K562 (cell line): ENCODE data around the gene CRKL. TPM values are rescaled to one million over a fixed set of nuclear protein-coding genes. Genes with fewer than 3 reads are reported as not detected.
A peak's percentile ranks its signal among the peaks of the same experiment; 100 is the strongest.

Experiments used
- ATAC-seq: fragments of 200-7000 bp; cut with Tn5 transposase; 3 replicates; pipeline ENCODE4 v1.9.1; 2020; ENCODE audit warnings: moderate library complexity
- BruUV-seq: library from RNA; stranded (reverse); fragments of 400-500 nt; replicated peaks from 2 replicates; lab custom pipeline; 2021; lab: Mats Ljungman, UMichigan
- CTCF ChIA-PET: fragments of 300-600 bp; formaldehyde crosslinking; extraction: SDS; loops from one replicate; lab custom pipeline; 2021; ENCODE audit warnings: low intra/inter-chr PET ratio; lab: Yijun Ruan, JAX
- POLR2A ChIA-PET: fragments of 300-600, 350-650 bp; sonication (Branson Sonifier 250); formaldehyde crosslinking; extraction: SDS; loops from one replicate; lab custom pipeline; 2021; ENCODE audit warnings: antibody characterized with exemption, inconsistent platforms; lab: Yijun Ruan, JAX
- DNase-seq, 4 experiments: peaks; one replicate each; pipeline versions ENCODE4 v3.0.0 to v3.0.0-alpha.2; 2011 to 2018; ENCODE audit warnings: low spot score in 3 of 4, mixed read lengths in 3 of 4; ENCODE audit errors: extremely low read depth in 1 of 4
- FAIRE-seq: peaks from 2 replicates; lab custom pipeline; 2011; peaks lifted over from hg19 to GRCh38; lab: Jason Lieb, UNC
- H2AFZ ChIP-seq: 2 replicates; pipeline ENCODE4 v1.6.0; 2011; ENCODE audit warnings: low read depth, low read length, control low read depth, inconsistent platforms
- H3K27ac ChIP-seq: fragments of 200-600 bp; 3 replicates; pipeline ENCODE4 v1.8.0; 2011; ENCODE audit warnings: low read depth, mild to moderate bottlenecking, control low read depth, inconsistent platforms, low read length, moderate library complexity, mixed read lengths; ENCODE audit errors: extremely low read depth
- H3K27me3 ChIP-seq, 2 experiments: fragments of 300-600 bp in 1 of 2; 2 replicates in 1 of 2; 3 replicates in 1 of 2; pipeline versions ENCODE4 v1.6.0 to v1.8.0; 2011; ENCODE audit warnings: inconsistent platforms in 2 of 2, low read length in 2 of 2, mild to moderate bottlenecking in 1 of 2, mixed read lengths in 1 of 2, moderate library complexity in 1 of 2; ENCODE audit not compliant: control insufficient read depth in 2 of 2, insufficient read depth in 2 of 2
- H3K36me3 ChIP-seq: fragments of 300-600 bp; 3 replicates; pipeline ENCODE4 v1.8.0; 2011; ENCODE audit warnings: mild to moderate bottlenecking, low read length, inconsistent platforms; ENCODE audit not compliant: control insufficient read depth, insufficient read depth
- H3K4me1 ChIP-seq, 2 experiments: fragments of 200-600 bp in 1 of 2; replicated peaks in 1 of 2; 2 replicates in 1 of 2; 3 replicates in 1 of 2; pipeline versions ENCODE4 v1.5.1 to v1.8.0; 2011; ENCODE audit warnings: inconsistent platforms in 2 of 2, low read length in 2 of 2, mild to moderate bottlenecking in 1 of 2, mixed read lengths in 1 of 2, moderate library complexity in 1 of 2; ENCODE audit not compliant: control insufficient read depth in 2 of 2, insufficient read depth in 2 of 2
- H3K4me2 ChIP-seq: 2 replicates; pipeline ENCODE4 v1.6.1; 2011; ENCODE audit warnings: low read length, control low read depth, inconsistent platforms, mixed read lengths; ENCODE audit not compliant: insufficient read depth
- H3K4me3 ChIP-seq: fragments of 200-600 bp; sonication (generic), shearing (Covaris generic); 2 replicates; pipeline ENCODE4 v1.5.1; 2016; ENCODE audit warnings: control low read depth, inconsistent platforms
- H3K79me2 ChIP-seq: fragments of 200-600 bp; 3 replicates; pipeline ENCODE4 v1.8.0; 2011; ENCODE audit warnings: low read length, inconsistent platforms; ENCODE audit not compliant: control insufficient read depth, insufficient read depth
- H3K9ac ChIP-seq, 2 experiments: 2 replicates each; pipeline versions ENCODE4 v1.6.0 to v1.6.1; 2011; ENCODE audit warnings: low read depth in 2 of 2, low read length in 2 of 2, control low read depth in 1 of 2, inconsistent platforms in 1 of 2, mild to moderate bottlenecking in 1 of 2, mixed read lengths in 1 of 2; ENCODE audit not compliant: insufficient read depth in 1 of 2
- H3K9me1 ChIP-seq: one replicate; pipeline ENCODE4 v1.6.0; 2011; ENCODE audit warnings: inconsistent platforms, mild to moderate bottlenecking, low read length, moderate library complexity; ENCODE audit not compliant: control insufficient read depth, insufficient read depth
- H3K9me3 ChIP-seq: replicated peaks from 2 replicates; pipeline ENCODE4 v1.5.1; 2011; ENCODE audit warnings: low read depth, low read length, inconsistent platforms; ENCODE audit not compliant: control insufficient read depth, insufficient read depth
- H4K20me1 ChIP-seq: replicated peaks from 2 replicates; pipeline ENCODE4 v1.6.1; 2011; ENCODE audit warnings: low read length, inconsistent platforms, mixed read lengths; ENCODE audit not compliant: control insufficient read depth, insufficient read depth
- E2F5 ChIP-seq: sonication (generic); formaldehyde crosslinking; IDR thresholded peaks from 2 replicates; pipeline ENCODE4 v1.8.0; 2022; ENCODE audit warnings: mild to moderate bottlenecking, missing genetic modification reagents
- HNRNPLL ChIP-seq: fragments of 200-400 bp; formaldehyde crosslinking; IDR thresholded peaks from 2 replicates; pipeline ENCODE4 v1.6.1; 2017; ENCODE audit warnings: low read length, low read depth, mild to moderate bottlenecking; ENCODE audit not compliant: poor library complexity, severe bottlenecking
- HOXB6 ChIP-seq: fragments of 250-450 bp; sonication (Bioruptor Pico); IDR thresholded peaks from 2 replicates; pipeline ENCODE4 v1.5.1; 2022; ENCODE audit warnings: mild to moderate bottlenecking, borderline replicate concordance
- KAT7 ChIP-seq: sonication (generic); formaldehyde crosslinking; IDR thresholded peaks from 2 replicates; pipeline ENCODE4 v1.8.0; 2022; ENCODE audit warnings: missing genetic modification reagents, mild to moderate bottlenecking, borderline replicate concordance
- OTX1 ChIP-seq: fragments of 450-650 bp; formaldehyde crosslinking; IDR thresholded peaks from 2 replicates; pipeline ENCODE4 v1.4.0; 2022; ENCODE audit warnings: mild to moderate bottlenecking
- POLR2H ChIP-seq: IDR thresholded peaks from 2 replicates; pipeline ENCODE4 v1.6.1; 2016; ENCODE audit warnings: missing genetic modification characterization, low read depth, mild to moderate bottlenecking, control low read depth, missing compliant biosample characterization, moderate library complexity
- PRMT5 ChIP-seq: sonication (generic); formaldehyde crosslinking; IDR thresholded peaks from 2 replicates; pipeline ENCODE4 v1.5.0; 2020; ENCODE audit warnings: missing genetic modification reagents
- RBM14 ChIP-seq: fragments of 200-400 bp; formaldehyde crosslinking; IDR thresholded peaks from 2 replicates; pipeline ENCODE4 v1.6.1; 2018; ENCODE audit warnings: low read depth, mild to moderate bottlenecking, low read length, moderate library complexity, borderline replicate concordance; ENCODE audit not compliant: insufficient read depth
- TAF9B ChIP-seq: fragments of 450-650 bp; IDR thresholded peaks from 2 replicates; pipeline ENCODE4 v1.6.1; 2018; ENCODE audit warnings: mild to moderate bottlenecking; ENCODE audit not compliant: partially characterized antibody
- TARDBP ChIP-seq: fragments of 450-650 bp; IDR thresholded peaks from 2 replicates; pipeline ENCODE4 v1.6.1; 2016
- THRAP3 ChIP-seq: fragments of 450-650 bp; IDR thresholded peaks from 2 replicates; pipeline ENCODE4 v1.6.1; 2016; ENCODE audit warnings: mild to moderate bottlenecking, inconsistent platforms, borderline replicate concordance
- ZBTB8A ChIP-seq: fragments of 450-650 bp; IDR thresholded peaks from 2 replicates; pipeline ENCODE4 v1.6.1; 2018; ENCODE audit warnings: mild to moderate bottlenecking, moderate library complexity; ENCODE audit not compliant: partially characterized antibody
- ZFX ChIP-seq: sonication (generic); formaldehyde crosslinking; IDR thresholded peaks from 2 replicates; pipeline ENCODE4 v1.8.0; 2022; ENCODE audit warnings: mild to moderate bottlenecking, missing genetic modification reagents, moderate library complexity
- ZNF121 ChIP-seq: sonication (generic); formaldehyde crosslinking; conservative IDR thresholded peaks from 2 replicates; pipeline ENCODE4 v1.8.0; 2022; ENCODE audit warnings: missing genetic modification reagents
- ZNF282 ChIP-seq: sonication (generic); formaldehyde crosslinking; IDR thresholded peaks from 2 replicates; pipeline ENCODE4 v1.8.1; 2023; ENCODE audit warnings: missing genetic modification reagents
- ZNF384 ChIP-seq: IDR thresholded peaks from 2 replicates; pipeline ENCODE4 v1.6.1; 2012; ENCODE audit warnings: low read depth, low read length, improper control_type of control experiment
- ZNF507 ChIP-seq: conservative IDR thresholded peaks from 2 replicates; pipeline ENCODE4 v1.6.1; 2017; ENCODE audit warnings: missing genetic modification characterization, missing compliant biosample characterization
- ZNF76 ChIP-seq: fragments of 250-450 bp; sonication (Bioruptor Pico); IDR thresholded peaks from 2 replicates; pipeline ENCODE4 v1.4.0; 2020; ENCODE audit warnings: mild to moderate bottlenecking, moderate library complexity, borderline replicate concordance
- WGBS: fragments of 100-300 bp; shearing (Covaris generic); methylation state at CpG from one replicate; pipeline ENCODE4 v1.1.6; 2016; ENCODE audit warnings: low coverage, mixed read lengths; ENCODE audit not compliant: insufficient coverage; ENCODE audit errors: missing lambda C conversion rate; 5-methylcytosine and 5-hydroxymethylcytosine counted together
- in situ Hi-C: fragments of 300-500 bp; cut with MboI; formaldehyde crosslinking; loops from 4 replicates; pipeline ENCODE4 v1.15.0; 2018; ENCODE audit warnings: inconsistent platforms, mixed read lengths
- intact Hi-C: fragments of 100-400 bp; cut with micrococcal nuclease; formaldehyde crosslinking; loops from 2 replicates; pipeline ENCODE4 v1.14.2; 2022
- polyA plus RNA-seq, 8 experiments: library from polyadenylated mRNA; depleted of rRNA in 4 of 8; stranded (reverse) in 5 of 8; unstranded in 3 of 8; fragments of >200 nt; fragmentation: Nextera tagmentation in 2 of 8; fragmentation: Illumina TruSeq in 1 of 8; extraction: Ambion mirVana in 2 of 8; extraction: Trizol in 1 of 8; gene quantifications; 2 replicates each; pipeline versions ENCODE4 v1.2.1 to v1.2.3, GENCODE V29; 2011 to 2014; ENCODE audit warnings: inconsistent platforms in 1 of 8, missing spikeins in 1 of 8
- total RNA-seq, 7 experiments: library from RNA; depleted of rRNA in 6 of 7; stranded (reverse); fragments of >200 nt in 6 of 7; fragmentation: Illumina TruSeq in 2 of 7; extraction: Trizol in 2 of 7; gene quantifications; 2 replicates each; pipeline versions ENCODE4 v1.2.1 to v1.2.3, GENCODE V29; 2011 to 2021; ENCODE audit warnings: low replicate concordance in 1 of 7
- TF ChIP-seq, protein P1 (sequence below): fragments of 450-650 bp; IDR thresholded peaks from 2 replicates; pipeline ENCODE4 v1.6.1; 2016; ENCODE audit warnings: mild to moderate bottlenecking

The CRKL gene
- total and polyA plus RNA-seq, 9 of the 15 experiments (the other 6 are each of a cell fraction or from before 2014, with no cell fraction given), result 100 to 263 (median 124) TPM

DNA sequence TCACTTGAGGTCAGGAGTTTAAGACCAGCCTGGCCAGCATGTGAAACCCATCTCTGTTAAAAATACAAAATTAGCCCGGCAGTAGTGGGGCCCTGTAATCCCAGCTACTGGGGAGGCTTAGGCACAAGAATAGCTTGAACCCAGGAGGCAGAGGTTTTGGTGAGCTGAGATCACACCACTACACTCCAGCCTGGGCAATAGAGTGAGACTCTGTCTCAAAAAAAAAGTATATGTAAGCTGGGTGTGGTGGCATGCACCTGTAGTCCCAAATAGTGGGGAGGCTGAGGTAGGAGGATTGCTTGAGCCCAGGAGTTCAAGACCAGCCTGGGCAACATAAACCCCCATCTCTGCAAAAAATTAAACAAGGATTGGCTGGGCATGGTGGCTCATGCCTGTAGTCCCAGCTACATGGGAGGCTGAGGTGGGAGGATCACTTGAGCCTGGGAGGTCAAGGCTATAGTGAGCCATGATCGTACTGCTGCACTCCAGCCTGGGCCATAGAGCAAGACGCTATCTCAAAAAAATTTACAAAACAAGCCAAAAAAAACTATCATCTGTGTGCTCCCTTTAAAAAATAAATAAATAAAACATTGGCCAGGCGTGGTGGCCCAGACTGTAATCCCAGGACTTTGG is 10.8 kb downstream of the CRKL start (continued):
- no peak for TF ChIP-seq PRMT5 (CRISPR knock-in tag)
- no peak for TF ChIP-seq HOXB6 (CRISPR knock-in tag)

- H3K79me2 ChIP-seq, result peaks cover 99% of the 10 kb centered on the region
- no TSS peak for BruUV-seq
- DNase-seq, result no peak
- H3K9ac ChIP-seq, result no peak overlapping the region
- in situ Hi-C loops, result no loop called here
- TF ChIP-seq ZNF282 (CRISPR knock-in tag) (0 out of 2 replicates have a peak, but pooled peaks have one; percentile 15), ZNF121 (CRISPR knock-in tag) (peak; percentile 82), ZNF76 (CRISPR knock-in tag) (no peak), OTX1 (CRISPR knock-in tag) (0 out of 2 replicates have a peak, but pooled peaks have one; percentile 33), TARDBP (no peak), ZFX (no peak), HNRNPLL (peak; percentile 7), ZNF384 (peak; percentile 53; the same call in 1 of the 2 replicates), RBM14 (no peak), THRAP3 (no peak), TAF9B (no peak), KAT7 (CRISPR knock-in tag) (no peak), ZNF507 (tag) (0 out of 2 replicates have a peak, but pooled peaks have one; percentile 8), ZBTB8A (no peak), E2F5 (no peak), POLR2H (tag) (no peak)
- TF ChIP-seq, protein P1, sequence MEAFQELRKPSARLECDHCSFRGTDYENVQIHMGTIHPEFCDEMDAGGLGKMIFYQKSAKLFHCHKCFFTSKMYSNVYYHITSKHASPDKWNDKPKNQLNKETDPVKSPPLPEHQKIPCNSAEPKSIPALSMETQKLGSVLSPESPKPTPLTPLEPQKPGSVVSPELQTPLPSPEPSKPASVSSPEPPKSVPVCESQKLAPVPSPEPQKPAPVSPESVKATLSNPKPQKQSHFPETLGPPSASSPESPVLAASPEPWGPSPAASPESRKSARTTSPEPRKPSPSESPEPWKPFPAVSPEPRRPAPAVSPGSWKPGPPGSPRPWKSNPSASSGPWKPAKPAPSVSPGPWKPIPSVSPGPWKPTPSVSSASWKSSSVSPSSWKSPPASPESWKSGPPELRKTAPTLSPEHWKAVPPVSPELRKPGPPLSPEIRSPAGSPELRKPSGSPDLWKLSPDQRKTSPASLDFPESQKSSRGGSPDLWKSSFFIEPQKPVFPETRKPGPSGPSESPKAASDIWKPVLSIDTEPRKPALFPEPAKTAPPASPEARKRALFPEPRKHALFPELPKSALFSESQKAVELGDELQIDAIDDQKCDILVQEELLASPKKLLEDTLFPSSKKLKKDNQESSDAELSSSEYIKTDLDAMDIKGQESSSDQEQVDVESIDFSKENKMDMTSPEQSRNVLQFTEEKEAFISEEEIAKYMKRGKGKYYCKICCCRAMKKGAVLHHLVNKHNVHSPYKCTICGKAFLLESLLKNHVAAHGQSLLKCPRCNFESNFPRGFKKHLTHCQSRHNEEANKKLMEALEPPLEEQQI, result no peak
- no peak overlapping the region for H3K27ac ChIP-seq
- peaks cover 13% of the 10 kb centered on the region for H3K9me1 ChIP-seq
- H3K27me3 ChIP-seq, result no peaks in the 10 kb centered on the region
- H4K20me1 ChIP-seq, result peaks cover 74% of the 10 kb centered on the region
- peaks cover 22 to 24% of the 10 kb centered on the region in 2 experiments; a peak in 4 of 5 replicates for H3K4me1 ChIP-seq
- intact Hi-C loops, result no loop called here
- ChIA-PET CTCF (no interaction called here), POLR2A (interaction anchor here (0.6 to 64.4 kb wide), 6 partner anchors 11 to 715 kb away, joined by 3 to 1556 read pairs (median 4); partner anchors contain the start of genes AIFM3, CRKL and LZTR1)
- peaks cover 78% of the 10 kb centered on the region for H3K36me3 ChIP-seq
- 91% methylated on average over 4 of the region's 4 CpGs for WGBS
- ATAC-seq, result no peak
- H3K4me3 ChIP-seq, result no peak overlapping the region
- no peak for FAIRE-seq
- H3K4me2 ChIP-seq, result no peak overlapping the region
- no peak overlapping the region for H2AFZ ChIP-seq
- H3K9me3 ChIP-seq, result no peaks in the 10 kb centered on the region
Measured at GRCh38 chr22:20928573-20928967, 11.4 kb downstream of the CRKL start.
